ENCODE data around the gene TMEM91.

The TMEM91 gene

DNA sequence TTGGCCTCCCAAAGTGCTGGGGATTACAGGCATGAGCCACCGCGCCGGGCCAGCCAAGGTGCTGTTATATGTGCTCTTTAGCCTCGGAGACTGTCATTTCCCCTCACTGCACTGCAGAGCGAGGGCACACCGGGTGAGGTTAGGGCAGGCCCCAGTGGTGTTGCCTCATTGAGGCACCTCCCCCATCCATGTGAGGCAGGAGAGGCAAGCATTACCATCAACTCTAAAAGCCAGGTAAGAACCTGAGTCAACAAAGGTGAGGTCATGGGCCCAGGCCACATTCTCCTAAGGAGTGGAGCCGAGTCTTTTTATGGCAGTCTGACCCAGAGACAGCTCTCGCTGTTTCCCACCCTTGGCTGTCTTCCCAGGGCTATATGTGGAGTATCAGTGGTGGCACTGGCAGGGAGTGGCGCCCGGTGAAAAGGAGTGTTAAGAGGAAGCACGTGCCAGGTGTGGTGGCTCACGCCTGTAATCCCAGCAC lies 39.9 kb downstream of the TMEM91 start:
- no peaks in the 10 kb centered on the region for H3K79me2 ChIP-seq (ENCODE audit: low read length)
- H2AFZ ChIP-seq (ENCODE audit: low read length), result no peak overlapping the region
- no peaks in the 10 kb centered on the region for H4K20me1 ChIP-seq (ENCODE audit: insufficient read depth, low read length)
- no peaks in the 10 kb centered on the region for H3K27me3 ChIP-seq (replicated peaks; ENCODE audit: insufficient read depth, low read length)
- TF ChIP-seq EZH2phosphoT487 (IDR thresholded peaks at IDR 0.05; ENCODE audit: low read length) (no peak), EZH2 (optimal IDR thresholded peaks at IDR 0.05; ENCODE audit: low read depth, low read length) (no peak)
- TF ChIP-seq, protein P1, sequence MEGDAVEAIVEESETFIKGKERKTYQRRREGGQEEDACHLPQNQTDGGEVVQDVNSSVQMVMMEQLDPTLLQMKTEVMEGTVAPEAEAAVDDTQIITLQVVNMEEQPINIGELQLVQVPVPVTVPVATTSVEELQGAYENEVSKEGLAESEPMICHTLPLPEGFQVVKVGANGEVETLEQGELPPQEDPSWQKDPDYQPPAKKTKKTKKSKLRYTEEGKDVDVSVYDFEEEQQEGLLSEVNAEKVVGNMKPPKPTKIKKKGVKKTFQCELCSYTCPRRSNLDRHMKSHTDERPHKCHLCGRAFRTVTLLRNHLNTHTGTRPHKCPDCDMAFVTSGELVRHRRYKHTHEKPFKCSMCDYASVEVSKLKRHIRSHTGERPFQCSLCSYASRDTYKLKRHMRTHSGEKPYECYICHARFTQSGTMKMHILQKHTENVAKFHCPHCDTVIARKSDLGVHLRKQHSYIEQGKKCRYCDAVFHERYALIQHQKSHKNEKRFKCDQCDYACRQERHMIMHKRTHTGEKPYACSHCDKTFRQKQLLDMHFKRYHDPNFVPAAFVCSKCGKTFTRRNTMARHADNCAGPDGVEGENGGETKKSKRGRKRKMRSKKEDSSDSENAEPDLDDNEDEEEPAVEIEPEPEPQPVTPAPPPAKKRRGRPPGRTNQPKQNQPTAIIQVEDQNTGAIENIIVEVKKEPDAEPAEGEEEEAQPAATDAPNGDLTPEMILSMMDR (IDR thresholded peaks at IDR 0.05; ENCODE audit: low read length), result no peak
- no peaks in the 10 kb centered on the region for H3K36me3 ChIP-seq (replicated peaks; ENCODE audit: insufficient read depth, low read length)
- H3K9me2 ChIP-seq (replicated peaks; ENCODE audit: insufficient read depth, low read length), result no peaks in the 10 kb centered on the region
- H3K4me2 ChIP-seq (ENCODE audit: low read depth, low read length), result no peak overlapping the region
- no peak overlapping the region for H3K27ac ChIP-seq (ENCODE audit: low read length)
- H3K9me3 ChIP-seq (replicated peaks; ENCODE audit: insufficient read depth, low read length), result no peaks in the 10 kb centered on the region
- no peak overlapping the region for H3K9ac ChIP-seq (ENCODE audit: low read length)
- DNase-seq, result no peak
- no peaks in the 10 kb centered on the region for H3K4me1 ChIP-seq (ENCODE audit: low read length)
- H3K4me3 ChIP-seq (ENCODE audit: low read length), result no peak overlapping the region
- no peaks in the 10 kb centered on the region for H3F3A ChIP-seq (ENCODE audit: insufficient read depth, low read length)

DNA sequence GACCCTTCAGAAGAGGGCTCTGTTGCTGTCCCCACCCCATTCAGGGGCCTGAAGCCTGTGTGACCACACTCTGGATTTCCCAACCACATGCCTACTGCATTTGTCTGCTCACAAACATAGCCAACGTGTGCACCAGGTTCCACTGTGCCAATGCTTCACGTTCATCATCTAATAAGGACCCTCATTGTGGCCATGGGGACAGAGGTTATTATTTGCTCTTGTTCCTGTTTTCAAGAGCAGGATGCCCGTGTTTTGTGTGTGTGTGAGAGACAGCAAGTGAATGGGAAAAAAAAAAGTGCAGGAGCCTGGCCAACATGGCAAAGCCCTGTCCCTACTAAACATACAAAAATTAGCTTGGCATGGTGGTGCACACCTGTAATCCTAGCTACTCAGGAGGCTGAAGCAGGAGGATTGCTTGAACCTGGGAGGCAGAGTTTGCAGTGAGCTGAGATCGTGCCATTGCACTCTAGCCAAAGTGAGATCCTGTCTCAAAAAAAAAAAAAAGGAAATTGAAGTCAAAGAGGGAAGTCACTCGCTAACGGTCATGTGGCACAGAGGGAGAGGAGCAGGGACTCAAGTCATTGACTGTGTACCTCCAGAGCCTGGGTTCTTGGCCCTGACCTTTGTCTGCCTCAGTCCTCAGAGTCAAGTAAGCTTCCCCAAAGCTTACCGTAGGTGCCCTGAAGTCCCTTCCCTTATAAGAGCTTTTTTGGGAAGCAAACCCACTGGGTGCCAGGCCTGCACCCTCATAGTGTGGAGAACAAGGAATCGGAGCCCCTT lies 44.0 kb downstream of the TMEM91 start:
- no peaks in the 10 kb centered on the region for H3K4me1 ChIP-seq (ENCODE audit: low read length)
- H3K27ac ChIP-seq (ENCODE audit: low read length), result no peak overlapping the region
- no peaks in the 10 kb centered on the region for H3K9me2 ChIP-seq (replicated peaks; ENCODE audit: insufficient read depth, low read length)
- no peaks in the 10 kb centered on the region for H3K36me3 ChIP-seq (replicated peaks; ENCODE audit: insufficient read depth, low read length)
- no peaks in the 10 kb centered on the region for H3K79me2 ChIP-seq (ENCODE audit: low read length)
- no peak overlapping the region for H3K4me2 ChIP-seq (ENCODE audit: low read depth, low read length)
- H3K4me3 ChIP-seq (ENCODE audit: low read length), result no peak overlapping the region
- H3K9me3 ChIP-seq (replicated peaks; ENCODE audit: insufficient read depth, low read length), result no peaks in the 10 kb centered on the region
- no peak overlapping the region for H3K9ac ChIP-seq (ENCODE audit: low read length)
- H4K20me1 ChIP-seq (ENCODE audit: insufficient read depth, low read length), result no peaks in the 10 kb centered on the region
- no peaks in the 10 kb centered on the region for H3K27me3 ChIP-seq (replicated peaks; ENCODE audit: insufficient read depth, low read length)
- H3F3A ChIP-seq (ENCODE audit: insufficient read depth, low read length), result no peaks in the 10 kb centered on the region
- no peak for DNase-seq
- no peak overlapping the region for H2AFZ ChIP-seq (ENCODE audit: low read length)
- TF ChIP-seq EZH2phosphoT487 (IDR thresholded peaks at IDR 0.05; ENCODE audit: low read length) (no peak), EZH2 (optimal IDR thresholded peaks at IDR 0.05; ENCODE audit: low read depth, low read length) (no peak)
- TF ChIP-seq, protein P1 (IDR thresholded peaks at IDR 0.05; ENCODE audit: low read length), result no peak

DNA sequence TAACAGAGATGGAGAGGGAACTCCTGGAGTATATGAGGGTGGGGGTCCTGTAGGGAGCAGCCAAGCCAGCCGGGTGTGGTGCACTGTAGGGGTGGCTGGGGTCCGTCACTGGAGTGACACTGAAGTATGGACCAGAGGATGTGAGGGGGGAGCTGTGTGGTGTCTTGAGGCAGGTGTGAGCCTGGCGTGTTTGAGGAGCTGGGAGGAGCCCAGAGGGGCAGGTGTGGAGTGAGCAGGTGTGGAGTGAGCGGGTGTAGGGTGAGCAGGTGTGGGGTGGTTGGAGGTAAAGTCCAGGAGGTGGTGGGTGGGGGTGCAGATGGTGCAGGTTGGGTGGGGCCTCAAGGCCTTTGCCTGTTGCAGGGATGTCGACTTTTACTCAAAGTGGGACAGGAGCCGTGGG lies 45.0 kb downstream of the TMEM91 start:
- H3K9me3 ChIP-seq (replicated peaks; ENCODE audit: insufficient read depth, low read length), result no peaks in the 10 kb centered on the region
- no peaks in the 10 kb centered on the region for H3K4me1 ChIP-seq (ENCODE audit: low read length)
- no peaks in the 10 kb centered on the region for H3K36me3 ChIP-seq (replicated peaks; ENCODE audit: insufficient read depth, low read length)
- no peak overlapping the region for H2AFZ ChIP-seq (ENCODE audit: low read length)
- H3K27ac ChIP-seq (ENCODE audit: low read length), result no peak overlapping the region
- H3F3A ChIP-seq (ENCODE audit: insufficient read depth, low read length), result no peaks in the 10 kb centered on the region
- no peaks in the 10 kb centered on the region for H3K27me3 ChIP-seq (replicated peaks; ENCODE audit: insufficient read depth, low read length)
- no peaks in the 10 kb centered on the region for H4K20me1 ChIP-seq (ENCODE audit: insufficient read depth, low read length)
- no peaks in the 10 kb centered on the region for H3K9me2 ChIP-seq (replicated peaks; ENCODE audit: insufficient read depth, low read length)
- H3K4me3 ChIP-seq (ENCODE audit: low read length), result no peak overlapping the region
- TF ChIP-seq, protein P1 (IDR thresholded peaks at IDR 0.05; ENCODE audit: low read length), result no peak
- no peak for TF ChIP-seq EZH2 (optimal IDR thresholded peaks at IDR 0.05; ENCODE audit: low read depth, low read length)
- no peak for TF ChIP-seq EZH2phosphoT487 (IDR thresholded peaks at IDR 0.05; ENCODE audit: low read length)
- no peak overlapping the region for H3K9ac ChIP-seq (ENCODE audit: low read length)
- no peaks in the 10 kb centered on the region for H3K79me2 ChIP-seq (ENCODE audit: low read length)
- no peak for DNase-seq
- H3K4me2 ChIP-seq (ENCODE audit: low read depth, low read length), result no peak overlapping the region
